ENCODE measurements around the gene POLD2.

POLD2 gene

GRCh38 chr7:44152971-44153947 lies 29.9 kb upstream of the POLD2 start:
- DNase-seq (ENCODE audit: low spot score), result no peak

- no peak for DNase-seq (ENCODE audit: low spot score)
Observed at GRCh38 chr7:44151956-44152355, 28.6 kb upstream of the POLD2 start.

GRCh38 chr7:44150966-44151941 lies 27.9 kb upstream of the POLD2 start:
- no peak for DNase-seq (ENCODE audit: low spot score)

GRCh38 chr7:44150466-44150832 lies 27.1 kb upstream of the POLD2 start:
- DNase-seq (ENCODE audit: low spot score), result no peak

- DNase-seq (ENCODE audit: low spot score), result no peak
Observed at GRCh38 chr7:44149571-44150465, 26.5 kb upstream of the POLD2 start.

GRCh38 chr7:44148961-44149536 lies 25.7 kb upstream of the POLD2 start:
- DNase-seq (ENCODE audit: low spot score), result no peak

GRCh38 chr7:44148166-44148565 lies 24.8 kb upstream of the POLD2 start:
- no peak for DNase-seq (ENCODE audit: low spot score)

- no peak for DNase-seq (ENCODE audit: low spot score)
Observed at GRCh38 chr7:44147026-44147991, 24.0 kb upstream of the POLD2 start.

GRCh38 chr7:44145969-44146911 lies 22.9 kb upstream of the POLD2 start:
- DNase-seq (ENCODE audit: low spot score), result peak; percentile 54

GRCh38 chr7:44145479-44145968 lies 22.2 kb upstream of the POLD2 start:
- no peak for DNase-seq (ENCODE audit: low spot score)

- no peak for DNase-seq (ENCODE audit: low spot score)
Observed at GRCh38 chr7:44144968-44145478, 21.7 kb upstream of the POLD2 start.

GRCh38 chr7:44144426-44144967 lies 21.1 kb upstream of the POLD2 start:
- no peak for DNase-seq (ENCODE audit: low spot score)

GRCh38 chr7:44143646-44144250 lies 20.4 kb upstream of the POLD2 start:
- no peak for DNase-seq (ENCODE audit: low spot score)

GRCh38 chr7:44142028-44142427 lies 18.7 kb upstream of the POLD2 start:
- no peak for DNase-seq (ENCODE audit: low spot score)

GRCh38 chr7:44141221-44141850 lies 18.0 kb upstream of the POLD2 start, which contains the start of gene MYL7:
Gene MYL7 (minus strand): TSS chr7:44141332. CDS start chr7:44141305, 27 bp downstream.
- no peak for DNase-seq (ENCODE audit: low spot score)

- DNase-seq (ENCODE audit: low spot score), result no peak
Observed at GRCh38 chr7:44140341-44140740, 17.0 kb upstream of the POLD2 start.
